GM12892 (cell line): ENCODE results near the gene CCDC92.

ENCODE experiments used
- DNase-seq: peaks from one replicate; pipeline ENCODE4 v3.0.0; 2011; ENCODE audit not compliant: insufficient read length
- FAIRE-seq: peaks from 2 replicates; lab custom pipeline; 2011; peaks lifted over from hg19 to GRCh38; lab: Jason Lieb, UNC
- POLR2A ChIP-seq: IDR thresholded peaks from 2 replicates; pipeline ENCODE4 v1.6.1; 2011; ENCODE audit warnings: low read depth, low read length, control low read depth
- POLR2AphosphoS5 ChIP-seq: IDR thresholded peaks from 2 replicates; pipeline ENCODE4 v1.6.1; 2011; ENCODE audit warnings: low read depth, low read length, control low read depth
- TAF1 ChIP-seq: IDR thresholded peaks from 2 replicates; pipeline ENCODE4 v1.6.1; 2011; ENCODE audit warnings: low read depth, mild to moderate bottlenecking, control low read depth, low read length, borderline replicate concordance

CCDC92 gene

GRCh38 chr12:123986374-123986965 lies 13.8 kb upstream of the CCDC92 start:
- TF ChIP-seq TAF1 (no peak), POLR2A (no peak)
- no peak for DNase-seq
- FAIRE-seq: no peak

- DNase-seq (no peak), FAIRE-seq (peak; percentile 69)
- TF ChIP-seq POLR2A: no peak
- TF ChIP-seq POLR2AphosphoS5: no peak
- no peak for TF ChIP-seq TAF1
Observed at GRCh38 chr12:123984903-123985302, 12.3 kb upstream of the CCDC92 start.

- DNase-seq: peak; percentile 11
- peak; percentile 86 for FAIRE-seq
Observed at GRCh38 chr12:123983822-123984485, 11.3 kb upstream of the CCDC92 start.

GRCh38 chr12:123982269-123982668 lies 9.6 kb upstream of the CCDC92 start:
- FAIRE-seq (no peak), DNase-seq (no peak)
- TF ChIP-seq TAF1 (no peak), POLR2AphosphoS5 (no peak), POLR2A (no peak)

More at GRCh38 chr12:123983822-123984485, 11.3 kb upstream of the CCDC92 start:
- TF ChIP-seq POLR2A (no peak), POLR2AphosphoS5 (no peak), TAF1 (no peak)

GRCh38 chr12:123979566-123979965 lies 6.9 kb upstream of the CCDC92 start:
- FAIRE-seq (no peak), DNase-seq (no peak)
- TF ChIP-seq POLR2A: no peak
- TF ChIP-seq POLR2AphosphoS5: no peak
- no peak for TF ChIP-seq TAF1

GRCh38 chr12:123976227-123976826 lies 3.7 kb upstream of the CCDC92 start:
- TF ChIP-seq POLR2AphosphoS5 (no peak), TAF1 (no peak), POLR2A (no peak)
- DNase-seq (no peak), FAIRE-seq (no peak)

- no peak for DNase-seq
- no peak for TF ChIP-seq TAF1
- TF ChIP-seq POLR2AphosphoS5: no peak
- TF ChIP-seq POLR2A: no peak
- FAIRE-seq: no peak
Observed at GRCh38 chr12:123973552-123974341, 1.1 kb upstream of the CCDC92 start.

GRCh38 chr12:123971770-123972456 lies 718 bp downstream of the CCDC92 start:
- no peak for TF ChIP-seq TAF1
- no peak for TF ChIP-seq POLR2AphosphoS5
- TF ChIP-seq POLR2A: no peak
- FAIRE-seq (peak; percentile 50), DNase-seq (no peak)

GRCh38 chr12:123971449-123971769 lies 1.2 kb downstream of the CCDC92 start:
- TF ChIP-seq POLR2AphosphoS5 (no peak), TAF1 (no peak), POLR2A (no peak)
- FAIRE-seq (no peak), DNase-seq (no peak)

- TF ChIP-seq POLR2A (no peak), POLR2AphosphoS5 (no peak), TAF1 (no peak)
- FAIRE-seq: no peak
- DNase-seq: no peak
Observed at GRCh38 chr12:123967121-123967586, 5.5 kb downstream of the CCDC92 start.

GRCh38 chr12:123966596-123966995 lies 6.0 kb downstream of the CCDC92 start:
- no peak for DNase-seq
- FAIRE-seq: no peak
- TF ChIP-seq POLR2A (no peak), TAF1 (no peak), POLR2AphosphoS5 (no peak)
